SKM-1 treated with dmso at 0.1 percent for 144 hours (cell line): ENCODE results near the gene NID2.

Experiments
- DNase-seq: peaks from one replicate; lab custom pipeline; 2025; ENCODE audit not compliant: unreplicated experiment; lab: John Stamatoyannopoulos, UW

The NID2 gene

GRCh38 chr14:51960866-51961265, 108.0 kb downstream of the NID2 start:
- no peak for DNase-seq

GRCh38 chr14:51959928-51960327, 108.9 kb downstream of the NID2 start:
- no peak for DNase-seq

DNA sequence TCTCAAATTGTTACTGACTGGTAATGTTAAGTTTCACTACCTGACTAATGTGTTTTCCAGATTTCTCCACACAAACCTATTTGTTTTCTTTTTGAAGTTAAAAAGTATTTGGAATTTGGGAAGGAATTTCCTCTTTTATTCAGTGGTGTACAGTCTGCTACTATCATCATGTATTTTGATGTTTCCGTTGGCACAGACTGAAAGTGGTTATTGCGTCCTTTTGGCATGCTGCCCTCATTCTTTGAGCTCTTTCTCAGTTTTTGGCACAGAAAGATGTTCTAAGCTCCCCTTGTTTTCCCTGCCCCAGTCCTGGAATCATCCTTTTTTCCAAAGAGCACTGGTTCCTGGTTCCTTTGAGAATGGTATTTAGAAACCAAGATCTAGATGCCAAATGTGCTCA, 110.9 kb downstream of the NID2 start:
- DNase-seq, result no peak
